Gastroesophageal sphincter (tissue), 4 donors: ENCODE results near the gene CHMP6. TPM values are rescaled to one million over a fixed set of nuclear protein-coding genes. Genes with fewer than 3 reads are reported as not detected.

ENCODE experiments used
- ATAC-seq: fragments of 150-250 bp; one replicate; pipeline ENCODE4 v1.9.1; 2016; ENCODE audit warnings: mild to moderate bottlenecking, moderate library complexity
- H3K27ac ChIP-seq, 4 donors: fragments of 200-600 bp; sonication (generic) in 3 of 4; 1 replicate in 3 of 4; 2 replicates in 1 of 4; pipeline ENCODE4 v1.5.1; 2016 to 2019
- H3K27me3 ChIP-seq: fragments of 200-600 bp; sonication (generic); one replicate; pipeline ENCODE4 v1.5.1; 2019
- H3K36me3 ChIP-seq, 2 donors: fragments of 200-600 bp; sonication (generic); one replicate each; pipeline ENCODE4 v1.5.1; 2019; ENCODE audit warnings: control low read depth in 1 of 2
- H3K4me1 ChIP-seq, 3 donors: fragments of 200-600 bp; sonication (generic); 1 replicate in 2 of 3; 2 replicates in 1 of 3; pipeline ENCODE4 v1.5.1; 2016 to 2019; ENCODE audit warnings: control low read depth in 2 of 3
- H3K4me3 ChIP-seq, 2 donors: fragments of 200-600 bp; sonication (generic); one replicate each; pipeline ENCODE4 v1.5.1; 2019; ENCODE audit warnings: mild to moderate bottlenecking in 1 of 2, moderate library complexity in 1 of 2
- H3K9me3 ChIP-seq, 3 donors: fragments of 200-600 bp; sonication (generic); one replicate each; pipeline ENCODE4 v1.5.1; 2017 to 2019; ENCODE audit warnings: control low read depth in 2 of 3
- CTCF ChIP-seq, 4 experiments: fragments of 200-600 bp in 2 of 4; fragments of 450-650 bp in 2 of 4; sonication (generic) in 1 of 4; IDR thresholded peaks; one replicate each; pipeline ENCODE4 v1.5.1; 2017 to 2019; ENCODE audit warnings: antibody characterized with exemption in 4 of 4, mild to moderate bottlenecking in 2 of 4, moderate library complexity in 2 of 4
- EP300 ChIP-seq: sonication (generic); formaldehyde crosslinking; IDR thresholded peaks from one replicate; pipeline ENCODE4 v1.6.1; 2017; ENCODE audit warnings: antibody characterized with exemption, mild to moderate bottlenecking
- POLR2A ChIP-seq, 2 donors: fragments of 450-650 bp; IDR thresholded peaks; one replicate each; pipeline ENCODE4 v1.6.1; 2017; ENCODE audit warnings: antibody characterized with exemption in 2 of 2, mild to moderate bottlenecking in 2 of 2, moderate library complexity in 1 of 2
- POLR2AphosphoS5 ChIP-seq: sonication (generic); formaldehyde crosslinking; IDR thresholded peaks from one replicate; pipeline ENCODE4 v1.6.1; 2017; ENCODE audit warnings: antibody characterized with exemption
- WGBS, 2 donors: methylation state at CpG; one replicate each; pipeline ENCODE4 v1.1.5; 2018; ENCODE audit warnings: low coverage in 1 of 2; 5-methylcytosine and 5-hydroxymethylcytosine counted together
- total RNA-seq, 4 donors: library from RNA; depleted of rRNA; stranded (reverse); fragments of >200 nt; gene quantifications; one replicate each; pipeline ENCODE4 v1.1.0, GENCODE V29; 2016

The CHMP6 gene
- total RNA-seq, 4 donors from 2014 or later: 17.6 to 26.0 (median 19.0) TPM

GRCh38 chr17:81000334-81000630 is 8.6 kb downstream of the CHMP6 start:
- WGBS, 2 donors: no CpG with 5 or more reads among the region's 8 CpGs
- Histone ChIP-seq H3K4me3 (no peak overlapping the region), H3K27ac (no peak overlapping the region), H3K36me3 (peaks cover 0 to 51% of the 10 kb centered on the region in 2 donors), H3K27me3 (peaks cover 25% of the 10 kb centered on the region), H3K4me1 (peaks cover 0 to 33% (median 12%) of the 10 kb centered on the region in 3 donors), H3K9me3 (no peaks in the 10 kb centered on the region)
- TF ChIP-seq EP300 (no peak), POLR2AphosphoS5 (no peak), POLR2A (IDR thresholded peaks at IDR 0.05) (no peak), CTCF (IDR thresholded peaks at IDR 0.05) (no peak)
- no peak for ATAC-seq

GRCh38 chr17:81000631-81001357 is 9.2 kb downstream of the CHMP6 start:
- H3K36me3 ChIP-seq: peaks cover 0 to 46% of the 10 kb centered on the region in 2 donors
- H3K27ac ChIP-seq: no peak overlapping the region
- no peak overlapping the region for H3K4me3 ChIP-seq
- ATAC-seq: no peak
- peaks cover 0 to 33% (median 12%) of the 10 kb centered on the region in 3 donors for H3K4me1 ChIP-seq
- no peak for TF ChIP-seq POLR2AphosphoS5
- TF ChIP-seq POLR2A (IDR thresholded peaks at IDR 0.05): no peak
- TF ChIP-seq EP300: no peak
- no peak for TF ChIP-seq CTCF (IDR thresholded peaks at IDR 0.05)
- 69% methylated on average over 5 of the region's 18 CpGs; no CpG with 5 or more reads in 1 of the 2 donors for WGBS, 2 donors
- no peaks in the 10 kb centered on the region for H3K9me3 ChIP-seq
- H3K27me3 ChIP-seq: peaks cover 30% of the 10 kb centered on the region

GRCh38 chr17:81002013-81002384 is 10.4 kb downstream of the CHMP6 start:
- Histone ChIP-seq H3K4me1 (peaks cover 0 to 33% (median 12%) of the 10 kb centered on the region in 3 donors), H3K27me3 (peaks cover 34% of the 10 kb centered on the region), H3K36me3 (peaks cover 0 to 34% of the 10 kb centered on the region in 2 donors), H3K27ac (no peak overlapping the region), H3K4me3 (no peak overlapping the region), H3K9me3 (no peaks in the 10 kb centered on the region)
- no peak for ATAC-seq
- TF ChIP-seq CTCF (IDR thresholded peaks at IDR 0.05) (no peak), EP300 (no peak), POLR2A (IDR thresholded peaks at IDR 0.05) (no peak), POLR2AphosphoS5 (no peak)
- WGBS, 2 donors: 73% methylated on average over 3 of the region's 10 CpGs; no CpG with 5 or more reads in 1 of the 2 donors

- Histone ChIP-seq H3K27me3 (peaks cover 34% of the 10 kb centered on the region), H3K27ac (no peak overlapping the region), H3K4me3 (no peak overlapping the region), H3K36me3 (peaks cover 0 to 27% of the 10 kb centered on the region in 2 donors), H3K4me1 (peaks cover 0 to 33% (median 12%) of the 10 kb centered on the region in 3 donors), H3K9me3 (no peaks in the 10 kb centered on the region)
- TF ChIP-seq POLR2A (IDR thresholded peaks at IDR 0.05) (no peak), POLR2AphosphoS5 (peak; percentile 48), CTCF (IDR thresholded peaks at IDR 0.05) (no peak), EP300 (no peak)
- 16 to 49% methylated on average over 12 to 13 of the region's 21 CpGs for WGBS, 2 donors
- ATAC-seq: peak; percentile 60
Measured at GRCh38 chr17:81002409-81003361, 11.0 kb downstream of the CHMP6 start.
